DMS53 treated with DMSO at 0.1 percent for 48 hours (cell line): ENCODE measurements around the gene GRIP2.

ENCODE experiments used
- DNase-seq: peaks from one replicate; lab custom pipeline; 2025; ENCODE audit not compliant: unreplicated experiment; lab: John Stamatoyannopoulos, UW

Gene GRIP2

GRCh38 chr3:14541646-14542045 is 1.5 kb upstream of the GRIP2 start:
- DNase-seq = no peak

GRCh38 chr3:14540821-14541385 is 761 bp upstream of the GRIP2 start:
- DNase-seq = no peak

GRCh38 chr3:14539384-14539741 is 779 bp downstream of the GRIP2 start:
- no peak for DNase-seq

GRCh38 chr3:14538451-14539088 is 1.6 kb downstream of the GRIP2 start:
- DNase-seq = no peak

GRCh38 chr3:14537590-14538450 is 2.3 kb downstream of the GRIP2 start:
- no peak for DNase-seq

- no peak for DNase-seq
Observed at GRCh38 chr3:14536837-14537589, 3.1 kb downstream of the GRIP2 start.

- no peak for DNase-seq
Observed at GRCh38 chr3:14536055-14536815, 3.9 kb downstream of the GRIP2 start.

DNA sequence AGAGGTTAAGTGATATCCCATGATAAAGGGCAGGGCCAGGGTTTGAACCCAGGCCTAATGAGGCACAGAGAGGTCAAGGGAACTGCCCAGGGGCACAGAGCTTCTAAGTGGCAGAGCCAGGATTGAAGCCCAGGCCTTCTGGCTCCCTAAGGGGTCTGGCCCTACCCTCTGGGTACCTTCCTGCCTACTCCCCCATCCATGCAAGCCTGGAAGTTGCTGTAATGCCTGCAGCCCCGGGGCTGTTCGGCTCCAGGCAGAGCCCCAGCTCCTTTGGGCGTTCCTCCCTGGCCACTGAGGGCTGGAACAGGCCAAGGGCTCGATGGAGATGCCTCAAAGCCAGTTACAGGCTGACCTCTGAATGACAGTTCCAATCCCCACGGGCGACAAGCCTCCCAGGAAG is 4.5 kb downstream of the GRIP2 start:
- no peak for DNase-seq

GRCh38 chr3:14534516-14535191 is 5.5 kb downstream of the GRIP2 start:
- DNase-seq = no peak

DNA sequence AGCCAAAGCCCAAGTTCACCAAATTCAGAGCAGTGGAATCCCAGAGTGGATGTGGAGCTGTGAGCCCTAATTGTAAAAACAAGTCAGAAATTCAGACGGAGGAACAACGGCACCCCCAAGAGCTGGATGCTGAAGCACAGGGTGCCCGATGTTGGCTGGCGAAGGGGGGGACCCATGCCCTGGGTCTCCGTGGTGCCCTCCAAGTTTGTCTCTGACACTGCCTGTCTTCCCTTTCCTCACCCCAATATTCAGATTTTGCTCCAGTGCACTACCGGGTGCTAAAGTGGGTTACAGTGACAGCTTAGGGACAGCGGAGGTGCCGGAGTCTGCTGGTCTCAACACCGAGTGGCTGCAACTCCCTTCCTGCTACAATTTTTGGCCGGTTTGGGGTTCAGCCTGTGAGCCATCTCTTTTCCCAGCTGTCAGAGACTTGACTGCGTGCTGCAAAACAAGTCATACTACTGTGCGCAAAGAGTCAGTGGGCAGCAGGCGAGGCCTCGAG is 6.6 kb downstream of the GRIP2 start:
- no peak for DNase-seq

GRCh38 chr3:14532691-14533456 is 7.3 kb downstream of the GRIP2 start:
- no peak for DNase-seq

GRCh38 chr3:14531856-14532395 is 8.2 kb downstream of the GRIP2 start:
- no peak for DNase-seq

DNA sequence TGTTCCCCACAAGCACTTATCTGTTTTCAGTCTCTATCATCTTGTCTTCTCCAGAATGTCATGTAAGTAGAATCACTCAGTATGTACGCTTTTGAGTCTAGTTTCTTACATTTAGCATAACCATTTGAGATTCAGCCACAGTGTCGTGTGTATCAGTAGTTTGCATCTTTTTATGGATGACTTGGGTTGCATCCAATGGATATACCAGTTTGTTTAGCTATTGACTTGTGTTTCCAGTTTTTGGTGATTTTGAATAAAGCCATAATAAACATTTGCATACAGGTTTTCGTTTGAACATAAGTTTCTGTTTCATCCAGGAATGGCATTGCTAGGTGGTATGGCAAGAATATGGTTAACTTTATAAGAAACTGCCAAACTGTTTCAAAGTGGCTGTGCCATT is 12.1 kb downstream of the GRIP2 start:
- no peak for DNase-seq

GRCh38 chr3:14525685-14526631 is 14.2 kb downstream of the GRIP2 start:
- no peak for DNase-seq

DNA sequence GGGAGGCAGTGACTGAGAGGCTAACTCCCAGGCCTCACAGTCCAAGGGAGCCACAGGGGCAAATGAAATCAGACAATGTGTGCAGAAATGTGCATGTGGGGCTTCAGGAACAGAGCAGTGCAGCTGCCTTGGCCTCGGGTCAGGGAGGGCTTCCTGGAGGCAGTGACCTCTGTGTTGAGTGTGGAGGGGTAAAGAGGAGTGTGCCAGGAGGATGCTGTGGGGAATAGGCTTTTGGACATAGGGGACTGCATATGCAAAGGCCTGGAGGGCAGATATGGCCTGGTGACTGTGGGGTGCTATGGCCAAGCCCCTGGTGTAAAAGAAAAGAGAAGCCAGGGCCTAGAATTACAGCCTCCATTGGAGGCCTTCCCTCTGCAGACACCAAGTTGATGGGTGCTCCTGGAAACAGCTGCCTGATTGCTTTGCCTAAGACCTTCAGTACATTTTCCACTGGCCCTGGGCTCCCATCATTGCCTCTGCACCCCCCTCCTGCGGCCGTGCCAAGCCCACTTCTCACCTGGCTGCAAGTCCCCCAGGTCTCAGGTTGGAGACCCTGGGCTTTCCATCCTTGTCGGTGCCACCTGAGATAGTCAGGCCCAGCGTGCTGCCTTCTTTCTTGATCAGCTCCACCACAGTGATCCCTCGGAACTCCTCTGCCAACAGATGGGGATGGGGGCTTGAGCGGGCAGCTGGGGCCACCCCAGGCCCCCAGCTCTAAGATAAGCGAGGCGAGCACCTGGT is 15.1 kb downstream of the GRIP2 start:
- DNase-seq = no peak

- no peak for DNase-seq
Observed at GRCh38 chr3:14524311-14524711, 15.8 kb downstream of the GRIP2 start.

DNA sequence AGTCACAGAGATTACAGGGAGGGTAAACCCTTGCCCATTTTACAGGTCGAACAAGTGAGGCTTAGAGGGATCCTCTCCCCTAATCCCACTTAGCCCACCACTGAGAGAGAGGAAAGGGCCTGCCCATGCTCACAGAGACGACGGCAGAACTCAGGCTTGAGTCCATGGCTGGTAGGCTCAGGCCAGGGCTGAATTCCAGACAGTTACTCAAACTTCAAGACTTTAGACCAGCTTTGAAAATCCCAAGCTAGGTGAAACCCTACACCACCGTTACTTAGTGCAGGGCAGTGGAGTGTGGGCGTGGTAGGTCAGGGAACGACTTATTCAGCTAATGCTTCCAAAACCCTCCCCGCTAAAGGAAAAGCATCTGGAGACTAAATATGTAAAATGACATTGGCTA is 16.4 kb downstream of the GRIP2 start:
- no peak for DNase-seq
